CD4-positive, alpha-beta T cell (primary cell): Measurements from ENCODE around the gene IQSEC1. TPM values are rescaled to one million over a fixed set of nuclear protein-coding genes. Genes with fewer than 3 reads are reported as not detected.

Experiments used
- ATAC-seq: fragments of 200-7000 bp; cut with Tn5 transposase; one replicate; pipeline ENCODE4 v1.10.0; 2022; ENCODE audit warnings: mild to moderate bottlenecking; ENCODE audit not compliant: poor library complexity
- CTCF ChIA-PET: fragments of 350-600 bp; sonication (Branson Sonifier 250); formaldehyde crosslinking; loops from one replicate; lab custom pipeline; 2021; ENCODE audit warnings: antibody characterized with exemption, inconsistent platforms; lab: Charles Lee
- POLR2A ChIA-PET: fragments of 350-600 bp; sonication (Branson Sonifier 250); formaldehyde crosslinking; loops from one replicate; lab custom pipeline; 2021; ENCODE audit warnings: antibody characterized with exemption, inconsistent platforms; lab: Charles Lee
- DNase-seq, 14 experiments: peaks; one replicate each; pipeline ENCODE4 v3.0.0-alpha.2; 2013 to 2020; ENCODE audit warnings: mixed read lengths in 2 of 14
- H3K27ac ChIP-seq, 2 donors: one replicate each; pipeline versions ENCODE4 v1.5.1 to v1.7.0; 2013; ENCODE audit warnings: low read length in 2 of 2, low read depth in 1 of 2, mild to moderate bottlenecking in 1 of 2
- H3K27me3 ChIP-seq, 2 experiments: 1 replicate in 1 of 2; 2 replicates in 1 of 2; pipeline versions ENCODE4 v1.6.1 to v1.7.0; 2013; ENCODE audit warnings: low read length in 2 of 2, control low read depth in 1 of 2, mild to moderate bottlenecking in 1 of 2, moderate library complexity in 1 of 2; ENCODE audit not compliant: insufficient read depth in 2 of 2, control insufficient read depth in 1 of 2
- H3K36me3 ChIP-seq: one replicate; pipeline ENCODE4 v1.6.1; 2013; ENCODE audit warnings: low read length, control low read depth; ENCODE audit not compliant: insufficient read depth
- H3K4me1 ChIP-seq: one replicate; pipeline ENCODE4 v1.6.1; 2013; ENCODE audit warnings: low read length, control low read depth; ENCODE audit not compliant: insufficient read depth
- H3K4me3 ChIP-seq: one replicate; pipeline ENCODE4 v1.5.1; 2013; ENCODE audit warnings: mild to moderate bottlenecking, low read length, moderate library complexity
- H3K9me3 ChIP-seq, 2 experiments: 1 replicate in 1 of 2; 2 replicates in 1 of 2; pipeline versions ENCODE4 v1.6.1 to v1.7.0; 2013; ENCODE audit warnings: low read length in 2 of 2, mild to moderate bottlenecking in 2 of 2, control low read depth in 1 of 2, moderate library complexity in 1 of 2; ENCODE audit not compliant: control insufficient read depth in 1 of 2, insufficient read depth in 1 of 2
- H3K27ac Mint-ChIP-seq: one replicate; pipeline ENCODE4 v1.8.0; 2020; ENCODE audit warnings: mixed read lengths
- H3K27me3 Mint-ChIP-seq: one replicate; pipeline ENCODE4 v1.8.0; 2021; ENCODE audit warnings: mixed read lengths
- H3K36me3 Mint-ChIP-seq: one replicate; pipeline ENCODE4 v1.8.0; 2021; ENCODE audit warnings: low read depth, mixed read lengths
- H3K4me1 Mint-ChIP-seq: one replicate; pipeline ENCODE4 v1.8.0; 2021; ENCODE audit warnings: low read depth, mixed read lengths
- H3K4me3 Mint-ChIP-seq: one replicate; pipeline ENCODE4 v1.8.0; 2020; ENCODE audit warnings: mild to moderate bottlenecking, mixed read lengths
- H3K9me3 Mint-ChIP-seq: one replicate; pipeline ENCODE4 v1.8.0; 2020; ENCODE audit warnings: mixed read lengths
- CTCF ChIP-seq: fragments of 200-600 bp; IDR thresholded peaks from one replicate; pipeline ENCODE4 v1.8.0; 2022; ENCODE audit warnings: antibody characterized with exemption, mild to moderate bottlenecking
- intact Hi-C, 2 experiments: fragments of 100-400 bp; cut with DNase I in 1 of 2; cut with micrococcal nuclease in 1 of 2; formaldehyde crosslinking; loops; one replicate each; pipeline versions ENCODE4 v1.15.1 to v1.9.0; 2023 to 2025; cut with DNase I, micrococcal nuclease
- total RNA-seq, 174 experiments: library from RNA in 2 of 174; stranded (reverse) in 2 of 174; gene quantifications; one replicate each; pipeline ENCODE4 v1.2.3 and lab custom pipeline; 2021 to 2026

IQSEC1 gene
- total RNA-seq, 2 experiments from 2014 or later = 102 to 108 TPM

- no peaks in the 10 kb centered on the region for H3K27me3 Mint-ChIP-seq
- H3K27ac Mint-ChIP-seq = peak overlapping the region; percentile 44
- Histone ChIP-seq H3K4me1 (peaks cover 29% of the 10 kb centered on the region), H3K4me3 (no peak overlapping the region), H3K27me3 (no peaks in the 10 kb centered on the region), H3K9me3 (no peaks in the 10 kb centered on the region), H3K27ac (no peak overlapping the region), H3K36me3 (peaks cover 49% of the 10 kb centered on the region)
- H3K36me3 Mint-ChIP-seq = peaks cover 45% of the 10 kb centered on the region
- H3K9me3 Mint-ChIP-seq = no peaks in the 10 kb centered on the region
- H3K4me3 Mint-ChIP-seq = no peak overlapping the region
- TF ChIP-seq CTCF = no peak
- intact Hi-C loops = no loop called here
- ATAC-seq (no peak), DNase-seq (no peak)
- peaks cover 53% of the 10 kb centered on the region for H3K4me1 Mint-ChIP-seq
- ChIA-PET CTCF (no interaction called here), POLR2A (no interaction called here)
Observed at GRCh38 chr3:12975748-12976522, 97.3 kb downstream of the IQSEC1 start.

- H3K27ac ChIP-seq = no peak overlapping the region
- no peaks in the 10 kb centered on the region for H3K9me3 Mint-ChIP-seq
- no peaks in the 10 kb centered on the region for H3K27me3 Mint-ChIP-seq
- CTCF ChIA-PET = no interaction called here
- TF ChIP-seq CTCF = no peak
- H3K27ac Mint-ChIP-seq = peak overlapping the region; percentile 44
- H3K27me3 ChIP-seq = no peaks in the 10 kb centered on the region
- POLR2A ChIA-PET = no interaction called here
- no peak for DNase-seq
- intact Hi-C loops = no loop called here
- peaks cover 53% of the 10 kb centered on the region for H3K4me1 Mint-ChIP-seq
- H3K9me3 ChIP-seq = no peaks in the 10 kb centered on the region
- peaks cover 31% of the 10 kb centered on the region for H3K4me1 ChIP-seq
- H3K36me3 ChIP-seq = peaks cover 42% of the 10 kb centered on the region
- H3K4me3 Mint-ChIP-seq = no peak overlapping the region
- no peak for ATAC-seq
- H3K4me3 ChIP-seq = no peak overlapping the region
- peaks cover 45% of the 10 kb centered on the region for H3K36me3 Mint-ChIP-seq
Observed at GRCh38 chr3:12974819-12975218, 98.4 kb downstream of the IQSEC1 start.

- CTCF ChIA-PET = no interaction called here
- H3K36me3 Mint-ChIP-seq = peaks cover 45% of the 10 kb centered on the region
Observed at GRCh38 chr3:12974334-12974733, 98.9 kb downstream of the IQSEC1 start.

More at GRCh38 chr3:12974334-12974733, 98.9 kb downstream of the IQSEC1 start:
- no peak overlapping the region for H3K27ac ChIP-seq
- no peak for DNase-seq
- intact Hi-C loops = no loop called here
- Mint-ChIP-seq H3K4me1 (peaks cover 54% of the 10 kb centered on the region), H3K27me3 (no peaks in the 10 kb centered on the region), H3K4me3 (no peak overlapping the region), H3K27ac (no peak overlapping the region), H3K9me3 (no peaks in the 10 kb centered on the region)
- H3K9me3 ChIP-seq = no peaks in the 10 kb centered on the region
- POLR2A ChIA-PET = no interaction called here
- no peak overlapping the region for H3K4me3 ChIP-seq
- peaks cover 31% of the 10 kb centered on the region for H3K4me1 ChIP-seq
- peaks cover 37% of the 10 kb centered on the region for H3K36me3 ChIP-seq
- no peak for TF ChIP-seq CTCF
- no peaks in the 10 kb centered on the region for H3K27me3 ChIP-seq
- no peak for ATAC-seq
